Measurements from ENCODE around the gene MYLK4. TPM values are rescaled to one million over a fixed set of nuclear protein-coding genes. Genes with fewer than 3 reads are reported as not detected.

The MYLK4 gene
- total and polyA plus RNA-seq, 2 donors (not counting 1 experiment from before 2014, with no cell fraction given) = 0.33 to 0.59 TPM

DNA sequence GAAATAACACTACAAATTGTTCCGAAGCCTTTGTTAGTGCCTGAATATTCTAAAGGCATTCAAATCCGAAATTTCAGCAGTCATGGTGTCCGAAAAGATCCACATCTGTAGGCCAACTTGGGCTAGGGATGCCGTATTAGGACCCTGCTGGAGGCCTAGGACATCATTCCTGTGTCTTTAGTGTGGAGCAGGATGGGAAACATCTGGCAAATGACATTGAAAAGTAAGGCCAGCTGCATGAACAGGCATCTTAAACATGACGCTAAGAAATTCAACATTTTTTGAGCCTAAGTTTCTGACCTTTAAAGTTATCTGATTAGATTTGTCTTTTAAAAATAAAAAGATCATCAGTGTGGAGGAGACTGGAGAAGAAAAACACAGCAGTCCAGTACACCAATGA lies 91.3 kb downstream of the MYLK4 start:
- TF ChIP-seq EZH2 (IDR thresholded peaks at IDR 0.05; ENCODE audit: low read length, missing control alignments) (no peak), CTCF (conservative IDR thresholded peaks at IDR 0.05 in 1 of 2, IDR thresholded peaks at IDR 0.05 in 1 of 2; ENCODE audit: low read depth in 1 of 2, low read length in 2 of 2) (no peak)
- Histone ChIP-seq H3K27me3 (ENCODE audit: control insufficient read depth, insufficient read depth, low read length) (no peaks in the 10 kb centered on the region), H4K20me1 (ENCODE audit: control insufficient read depth, extremely low read depth, insufficient read depth, low read length) (no peaks in the 10 kb centered on the region), H2AFZ (ENCODE audit: low read length) (no peak overlapping the region), H3K79me2 (ENCODE audit: control insufficient read depth, insufficient read depth, low read length) (no peaks in the 10 kb centered on the region), H3K4me2 (ENCODE audit: extremely low read depth, insufficient read depth, low read length) (no peak overlapping the region), H3K27ac (ENCODE audit: insufficient read depth, low read length) (no peak overlapping the region), H3K36me3 (ENCODE audit: control insufficient read depth, insufficient read depth, low read length) (no peaks in the 10 kb centered on the region), H3K9ac (ENCODE audit: insufficient read depth, low read length) (no peak overlapping the region), H3K9me3 (ENCODE audit: control insufficient read depth, insufficient read depth, low read depth, low read length) (no peaks in the 10 kb centered on the region), H3K4me3 (replicated peaks in 1 of 4; ENCODE audit: control extremely low read depth in 1 of 4, insufficient read depth in 1 of 4, low read depth in 3 of 4, low read length in 4 of 4) (no peak overlapping the region), H3K4me1 (ENCODE audit: control insufficient read depth, extremely low read depth, insufficient read depth, low read length) (no peaks in the 10 kb centered on the region)
- DNase-seq (ENCODE audit: low read depth in 2 of 2) = no peak

GRCh38 chr6:2658788-2659187 lies 91.9 kb downstream of the MYLK4 start:
- H3K4me3 ChIP-seq (replicated peaks in 1 of 4; ENCODE audit: control extremely low read depth in 1 of 4, insufficient read depth in 1 of 4, low read depth in 3 of 4, low read length in 4 of 4) = no peak overlapping the region
- no peak overlapping the region for H3K9ac ChIP-seq (ENCODE audit: insufficient read depth, low read length)
- no peaks in the 10 kb centered on the region for H4K20me1 ChIP-seq (ENCODE audit: control insufficient read depth, extremely low read depth, insufficient read depth, low read length)
- H3K79me2 ChIP-seq (ENCODE audit: control insufficient read depth, insufficient read depth, low read length) = no peaks in the 10 kb centered on the region
- H3K27me3 ChIP-seq (ENCODE audit: control insufficient read depth, insufficient read depth, low read length) = no peaks in the 10 kb centered on the region
- no peak overlapping the region for H3K27ac ChIP-seq (ENCODE audit: insufficient read depth, low read length)
- TF ChIP-seq CTCF (conservative IDR thresholded peaks at IDR 0.05 in 1 of 2, IDR thresholded peaks at IDR 0.05 in 1 of 2; ENCODE audit: low read depth in 1 of 2, low read length in 2 of 2) = no peak
- no peak for TF ChIP-seq EZH2 (IDR thresholded peaks at IDR 0.05; ENCODE audit: low read length, missing control alignments)
- H3K4me1 ChIP-seq (ENCODE audit: control insufficient read depth, extremely low read depth, insufficient read depth, low read length) = no peaks in the 10 kb centered on the region
- H2AFZ ChIP-seq (ENCODE audit: low read length) = no peak overlapping the region
- no peaks in the 10 kb centered on the region for H3K9me3 ChIP-seq (ENCODE audit: control insufficient read depth, insufficient read depth, low read depth, low read length)
- peak in 1 of 2 donors; percentile 15 for DNase-seq (ENCODE audit: low read depth in 2 of 2)
- H3K36me3 ChIP-seq (ENCODE audit: control insufficient read depth, insufficient read depth, low read length) = no peaks in the 10 kb centered on the region
- no peak overlapping the region for H3K4me2 ChIP-seq (ENCODE audit: extremely low read depth, insufficient read depth, low read length)

DNA sequence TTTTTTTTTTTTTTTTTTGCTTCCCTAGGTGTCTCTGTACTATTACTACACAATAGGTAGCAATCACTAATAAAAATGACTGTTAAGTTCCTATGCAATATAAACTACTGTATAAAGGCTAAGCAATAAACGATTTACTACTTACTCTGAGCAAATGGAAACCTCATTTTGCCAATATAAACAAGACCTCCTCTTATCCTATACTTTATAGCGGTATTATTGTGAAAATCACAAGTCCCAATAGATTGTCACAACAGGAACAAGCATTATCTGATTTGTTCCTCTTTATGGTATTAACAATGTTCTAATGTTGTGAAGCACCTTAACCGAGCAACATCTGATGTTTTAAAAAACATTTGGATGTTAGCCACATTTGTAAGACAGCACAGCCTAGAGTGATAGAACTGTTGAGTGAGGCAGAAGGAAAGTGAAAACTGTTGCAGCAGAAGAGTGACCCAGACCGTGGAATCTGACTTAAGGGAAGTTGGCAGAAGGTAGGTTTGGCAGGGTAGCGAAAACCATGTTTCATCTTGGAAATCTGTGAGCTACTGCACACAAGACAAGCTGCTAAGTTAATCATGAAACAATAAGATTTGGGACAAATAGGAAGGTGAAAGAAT lies 94.2 kb downstream of the MYLK4 start:
- no peak for DNase-seq (ENCODE audit: low read depth in 2 of 2)
- no peaks in the 10 kb centered on the region for H3K36me3 ChIP-seq (ENCODE audit: control insufficient read depth, insufficient read depth, low read length)
- H3K4me1 ChIP-seq (ENCODE audit: control insufficient read depth, extremely low read depth, insufficient read depth, low read length) = no peaks in the 10 kb centered on the region
- H2AFZ ChIP-seq (ENCODE audit: low read length) = no peak overlapping the region
- no peak overlapping the region for H3K4me2 ChIP-seq (ENCODE audit: extremely low read depth, insufficient read depth, low read length)
- no peaks in the 10 kb centered on the region for H4K20me1 ChIP-seq (ENCODE audit: control insufficient read depth, extremely low read depth, insufficient read depth, low read length)
- H3K27ac ChIP-seq (ENCODE audit: insufficient read depth, low read length) = no peak overlapping the region
- no peak for TF ChIP-seq CTCF (conservative IDR thresholded peaks at IDR 0.05 in 1 of 2, IDR thresholded peaks at IDR 0.05 in 1 of 2; ENCODE audit: low read depth in 1 of 2, low read length in 2 of 2)
- TF ChIP-seq EZH2 (IDR thresholded peaks at IDR 0.05; ENCODE audit: low read length, missing control alignments) = no peak
- H3K79me2 ChIP-seq (ENCODE audit: control insufficient read depth, insufficient read depth, low read length) = no peaks in the 10 kb centered on the region
- no peaks in the 10 kb centered on the region for H3K9me3 ChIP-seq (ENCODE audit: control insufficient read depth, insufficient read depth, low read depth, low read length)
- no peak overlapping the region for H3K4me3 ChIP-seq (replicated peaks in 1 of 4; ENCODE audit: control extremely low read depth in 1 of 4, insufficient read depth in 1 of 4, low read depth in 3 of 4, low read length in 4 of 4)
- H3K27me3 ChIP-seq (ENCODE audit: control insufficient read depth, insufficient read depth, low read length) = no peaks in the 10 kb centered on the region
- no peak overlapping the region for H3K9ac ChIP-seq (ENCODE audit: insufficient read depth, low read length)
